ENCODE results near the gene CDYL2.
"Not testable (repeated sequence)": the region's sequence is repeated elsewhere in the genome, so short reads cannot be mapped to it uniquely, and the experiment has no call there.

The CDYL2 gene

GRCh38 chr16:80804526-80805383, at the start of gene CDYL2:
Gene CDYL2 (minus strand): TSS chr16:80804598. CDS start chr16:80804173, 425 bp downstream.
- in situ Hi-C loops (cut with MboI; ENCODE audit: low sequenced_read_pairs) = no loop called here

- in situ Hi-C loops (cut with MboI; ENCODE audit: low sequenced_read_pairs) = no loop called here
Observed at GRCh38 chr16:80852261-80852872, 48.0 kb upstream of the CDYL2 start.

GRCh38 chr16:80851831-80852230, 47.4 kb upstream of the CDYL2 start:
- in situ Hi-C loops (cut with MboI; ENCODE audit: low sequenced_read_pairs) = no loop called here

GRCh38 chr16:80850757-80851156, 46.4 kb upstream of the CDYL2 start:
- in situ Hi-C loops (cut with MboI; ENCODE audit: low sequenced_read_pairs) = no loop called here

GRCh38 chr16:80848862-80849261, 44.5 kb upstream of the CDYL2 start:
- in situ Hi-C loops (cut with MboI; ENCODE audit: low sequenced_read_pairs) = no loop called here

GRCh38 chr16:80846680-80847079, 42.3 kb upstream of the CDYL2 start:
- in situ Hi-C loops (cut with MboI; ENCODE audit: low sequenced_read_pairs) = no loop called here

GRCh38 chr16:80846275-80846674, 41.9 kb upstream of the CDYL2 start:
- in situ Hi-C loops (cut with MboI; ENCODE audit: low sequenced_read_pairs) = no loop called here

GRCh38 chr16:80844395-80844794, 40.0 kb upstream of the CDYL2 start:
- in situ Hi-C loops (cut with MboI; ENCODE audit: low sequenced_read_pairs) = no loop called here

- in situ Hi-C loops (cut with MboI; ENCODE audit: low sequenced_read_pairs) = no loop called here
Observed at GRCh38 chr16:80841231-80841630, 36.8 kb upstream of the CDYL2 start.

- in situ Hi-C loops (cut with MboI; ENCODE audit: low sequenced_read_pairs) = no loop called here
Observed at GRCh38 chr16:80837533-80838147, 33.2 kb upstream of the CDYL2 start.

GRCh38 chr16:80836846-80837245, 32.4 kb upstream of the CDYL2 start:
- in situ Hi-C loops (cut with MboI; ENCODE audit: low sequenced_read_pairs) = no loop called here

- in situ Hi-C loops (cut with MboI; ENCODE audit: low sequenced_read_pairs) = no loop called here
Observed at GRCh38 chr16:80836202-80836601, 31.8 kb upstream of the CDYL2 start.

GRCh38 chr16:80831039-80831438, 26.6 kb upstream of the CDYL2 start:
- in situ Hi-C loops (cut with MboI; ENCODE audit: low sequenced_read_pairs) = no loop called here

- in situ Hi-C loops (cut with MboI; ENCODE audit: low sequenced_read_pairs) = no loop called here
Observed at GRCh38 chr16:80828495-80828894, 24.1 kb upstream of the CDYL2 start.

GRCh38 chr16:80827007-80827406, 22.6 kb upstream of the CDYL2 start:
- in situ Hi-C loops (cut with MboI; ENCODE audit: low sequenced_read_pairs) = no loop called here

GRCh38 chr16:80825365-80825758, 21.0 kb upstream of the CDYL2 start:
- in situ Hi-C loops (cut with MboI; ENCODE audit: low sequenced_read_pairs) = no loop called here

GRCh38 chr16:80824623-80825364, 20.4 kb upstream of the CDYL2 start:
- in situ Hi-C loops (cut with MboI; ENCODE audit: low sequenced_read_pairs) = no loop called here

- in situ Hi-C loops (cut with MboI; ENCODE audit: low sequenced_read_pairs) = no loop called here
Observed at GRCh38 chr16:80819988-80820387, 15.6 kb upstream of the CDYL2 start.

- in situ Hi-C loops (cut with MboI; ENCODE audit: low sequenced_read_pairs) = no loop called here
Observed at GRCh38 chr16:80816356-80816755, 12.0 kb upstream of the CDYL2 start.

- in situ Hi-C loops (cut with MboI; ENCODE audit: low sequenced_read_pairs) = not testable (repeated sequence)
Observed at GRCh38 chr16:80815278-80815677, 10.9 kb upstream of the CDYL2 start.

- in situ Hi-C loops (cut with MboI; ENCODE audit: low sequenced_read_pairs) = no loop called here
Observed at GRCh38 chr16:80812593-80812992, 8.2 kb upstream of the CDYL2 start.
